ENCODE results near the gene SEMA4G.

DNA sequence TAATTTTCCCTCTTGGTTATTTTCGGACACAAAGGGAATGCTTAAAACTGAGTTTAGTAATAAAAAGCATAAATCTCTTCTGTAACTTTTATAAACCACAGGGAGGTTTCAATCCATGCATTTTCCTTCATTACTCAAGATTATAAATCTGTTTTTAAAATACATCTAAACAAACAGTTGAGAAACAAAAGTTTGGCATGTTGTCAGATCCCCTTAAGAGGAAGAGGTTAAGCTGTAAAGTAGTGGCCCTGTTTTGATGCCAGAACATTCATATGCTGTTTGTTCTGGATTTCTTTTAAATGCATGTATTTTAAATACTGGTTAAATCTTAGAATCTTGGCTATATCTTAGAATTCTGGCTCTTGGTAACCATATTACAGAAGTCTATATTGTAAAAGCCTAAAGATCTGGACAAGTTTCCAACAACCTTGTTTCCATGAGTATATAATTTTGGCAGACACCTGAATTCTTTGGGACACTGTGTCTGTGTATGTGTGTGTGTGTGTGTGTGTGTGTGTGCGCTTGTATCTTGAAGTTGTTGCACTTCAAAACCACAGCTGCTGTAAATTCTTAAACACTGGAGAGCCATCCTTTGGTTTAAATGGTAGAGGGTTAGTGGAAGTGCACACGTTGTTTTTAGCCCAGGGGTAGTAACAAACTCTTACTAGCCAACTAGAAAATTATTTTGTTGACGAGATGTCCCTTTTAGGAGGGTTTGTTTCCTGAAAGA, 6.8 kb upstream of the SEMA4G start:
- no peak for TF ChIP-seq YY1 (IDR thresholded peaks at IDR 0.05; ENCODE audit: insufficient read depth, insufficient read length)
- no peak for TF ChIP-seq ZNF274 (IDR thresholded peaks at IDR 0.05; ENCODE audit: low read depth, low read length)

All from NT2/D1 (cell line).